ENCODE results near the gene TM9SF1.

DNA sequence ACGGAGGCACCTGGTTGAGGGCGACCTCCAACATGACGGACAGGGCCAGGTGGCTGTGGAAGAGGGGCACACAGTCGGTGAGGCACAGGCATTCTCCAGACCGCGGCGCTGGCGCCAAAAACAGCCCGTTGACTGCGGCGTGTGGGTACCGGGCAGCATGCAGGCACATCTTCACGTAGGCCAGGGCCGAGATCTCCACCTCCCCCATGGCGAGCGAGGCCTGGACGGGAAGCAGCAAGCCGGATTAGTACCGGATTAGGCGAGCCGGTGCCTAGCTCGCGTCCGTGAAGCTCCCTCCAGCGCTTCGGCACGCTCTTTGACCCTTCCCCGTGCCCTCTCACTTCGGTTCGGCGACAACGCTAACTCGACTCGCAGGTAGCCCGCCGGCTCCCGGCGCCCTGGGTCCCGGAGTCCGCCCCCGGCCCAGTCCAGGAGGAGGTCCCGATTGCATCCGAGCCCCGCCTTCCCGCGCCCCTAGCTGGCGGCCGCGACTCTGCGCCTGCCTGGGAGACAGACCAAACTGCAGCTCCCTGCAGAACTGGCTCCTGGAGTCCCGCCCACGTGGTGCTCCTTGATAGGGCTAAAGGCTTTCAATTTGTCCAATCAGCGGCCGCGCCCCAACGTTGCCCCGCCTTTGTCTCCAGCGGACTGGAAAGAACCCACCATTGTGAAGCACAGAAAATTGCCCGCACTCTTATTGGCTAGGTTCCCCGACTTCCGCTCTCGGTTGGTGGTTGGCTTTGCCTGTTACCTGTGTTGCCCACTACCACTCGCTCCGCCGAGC is 54.0 kb downstream of the TM9SF1 start, which contains the start of gene EMC9:
- no peak for TF ChIP-seq EZH2 (IDR thresholded peaks at IDR 0.05; ENCODE audit: borderline replicate concordance, low read length)
- TF ChIP-seq, protein P1, sequence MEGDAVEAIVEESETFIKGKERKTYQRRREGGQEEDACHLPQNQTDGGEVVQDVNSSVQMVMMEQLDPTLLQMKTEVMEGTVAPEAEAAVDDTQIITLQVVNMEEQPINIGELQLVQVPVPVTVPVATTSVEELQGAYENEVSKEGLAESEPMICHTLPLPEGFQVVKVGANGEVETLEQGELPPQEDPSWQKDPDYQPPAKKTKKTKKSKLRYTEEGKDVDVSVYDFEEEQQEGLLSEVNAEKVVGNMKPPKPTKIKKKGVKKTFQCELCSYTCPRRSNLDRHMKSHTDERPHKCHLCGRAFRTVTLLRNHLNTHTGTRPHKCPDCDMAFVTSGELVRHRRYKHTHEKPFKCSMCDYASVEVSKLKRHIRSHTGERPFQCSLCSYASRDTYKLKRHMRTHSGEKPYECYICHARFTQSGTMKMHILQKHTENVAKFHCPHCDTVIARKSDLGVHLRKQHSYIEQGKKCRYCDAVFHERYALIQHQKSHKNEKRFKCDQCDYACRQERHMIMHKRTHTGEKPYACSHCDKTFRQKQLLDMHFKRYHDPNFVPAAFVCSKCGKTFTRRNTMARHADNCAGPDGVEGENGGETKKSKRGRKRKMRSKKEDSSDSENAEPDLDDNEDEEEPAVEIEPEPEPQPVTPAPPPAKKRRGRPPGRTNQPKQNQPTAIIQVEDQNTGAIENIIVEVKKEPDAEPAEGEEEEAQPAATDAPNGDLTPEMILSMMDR (IDR thresholded peaks at IDR 0.05; ENCODE audit: low read length): no peak
